T-helper 2 cell treated with Interferon-gamma antibody and Interleukin-4, amounts not matched to agents 5 μg/mL and 100 μg/mL, for 36 hours (primary cell): ENCODE data around the gene MX2.
"Not testable (repeated sequence)": the region's sequence is repeated elsewhere in the genome, so short reads cannot be mapped to it uniquely, and the experiment has no call there.

Source experiments
- DNase-seq: peaks from one replicate; pipeline ENCODE4 v3.0.0; 2021; ENCODE audit warnings: low spot score
- H3K27ac Mint-ChIP-seq: one replicate; pipeline ENCODE4 v1.8.0; 2021; ENCODE audit warnings: mild to moderate bottlenecking, mixed read lengths
- H3K27me3 Mint-ChIP-seq: one replicate; pipeline ENCODE4 v1.8.0; 2021; ENCODE audit warnings: low read depth, mixed read lengths
- H3K36me3 Mint-ChIP-seq: one replicate; pipeline ENCODE4 v1.8.0; 2021; ENCODE audit warnings: low read depth, mixed read lengths
- H3K4me1 Mint-ChIP-seq: one replicate; pipeline ENCODE4 v1.8.0; 2021; ENCODE audit warnings: low read depth, mixed read lengths
- H3K4me3 Mint-ChIP-seq: one replicate; pipeline ENCODE4 v1.8.0; 2022; ENCODE audit warnings: mild to moderate bottlenecking, moderate library complexity, mixed read lengths
- H3K9me3 Mint-ChIP-seq: one replicate; pipeline ENCODE4 v1.8.0; 2021; ENCODE audit warnings: mixed read lengths

Gene MX2

GRCh38 chr21:41349126-41349525 is 12.7 kb upstream of the MX2 start:
- no peak overlapping the region for H3K27ac Mint-ChIP-seq
- H3K4me3 Mint-ChIP-seq = no peak overlapping the region
- no peaks in the 10 kb centered on the region for H3K4me1 Mint-ChIP-seq
- peaks cover 11% of the 10 kb centered on the region for H3K27me3 Mint-ChIP-seq
- DNase-seq = no peak
- no peaks in the 10 kb centered on the region for H3K9me3 Mint-ChIP-seq
- no peaks in the 10 kb centered on the region for H3K36me3 Mint-ChIP-seq

- H3K4me3 Mint-ChIP-seq = no peak overlapping the region
- H3K9me3 Mint-ChIP-seq = no peaks in the 10 kb centered on the region
- no peaks in the 10 kb centered on the region for H3K36me3 Mint-ChIP-seq
- DNase-seq = no peak
- H3K27ac Mint-ChIP-seq = no peak overlapping the region
- peaks cover 1% of the 10 kb centered on the region for H3K4me1 Mint-ChIP-seq
- H3K27me3 Mint-ChIP-seq = peaks cover 17% of the 10 kb centered on the region
Observed at GRCh38 chr21:41349619-41350390, 12.0 kb upstream of the MX2 start.

- Mint-ChIP-seq H3K36me3 (no peaks in the 10 kb centered on the region), H3K27ac (no peak overlapping the region), H3K4me3 (no peak overlapping the region), H3K27me3 (peaks cover 22% of the 10 kb centered on the region), H3K4me1 (peaks cover 1% of the 10 kb centered on the region), H3K9me3 (no peaks in the 10 kb centered on the region)
- DNase-seq = no peak
Observed at GRCh38 chr21:41350436-41351155, 11.2 kb upstream of the MX2 start.

GRCh38 chr21:41357546-41357945 is 4.3 kb upstream of the MX2 start:
- Mint-ChIP-seq H3K27ac (no peak overlapping the region), H3K4me1 (peaks cover 24% of the 10 kb centered on the region), H3K9me3 (no peaks in the 10 kb centered on the region), H3K27me3 (peaks cover 37% of the 10 kb centered on the region), H3K4me3 (no peak overlapping the region), H3K36me3 (no peaks in the 10 kb centered on the region)
- DNase-seq = no peak

GRCh38 chr21:41358193-41359166 is 3.3 kb upstream of the MX2 start:
- H3K4me3 Mint-ChIP-seq = no peak overlapping the region
- peaks cover 31% of the 10 kb centered on the region for H3K27me3 Mint-ChIP-seq
- no peak overlapping the region for H3K27ac Mint-ChIP-seq
- peaks cover 31% of the 10 kb centered on the region for H3K4me1 Mint-ChIP-seq
- H3K9me3 Mint-ChIP-seq = no peaks in the 10 kb centered on the region
- no peaks in the 10 kb centered on the region for H3K36me3 Mint-ChIP-seq
- no peak for DNase-seq

- Mint-ChIP-seq H3K27ac (no peak overlapping the region), H3K9me3 (no peaks in the 10 kb centered on the region), H3K36me3 (peaks cover 2% of the 10 kb centered on the region), H3K27me3 (peaks cover 25% of the 10 kb centered on the region), H3K4me3 (no peak overlapping the region), H3K4me1 (peaks cover 35% of the 10 kb centered on the region)
- no peak for DNase-seq
Observed at GRCh38 chr21:41359286-41359685, 2.5 kb upstream of the MX2 start.

- H3K9me3 Mint-ChIP-seq, H3K4me3 Mint-ChIP-seq, H3K27ac Mint-ChIP-seq, H3K36me3 Mint-ChIP-seq, DNase-seq: not testable (repeated sequence)
- peaks cover 34% of the 10 kb centered on the region for H3K4me1 Mint-ChIP-seq
- peaks cover 21% of the 10 kb centered on the region for H3K27me3 Mint-ChIP-seq
Observed at GRCh38 chr21:41359754-41360071, 2.1 kb upstream of the MX2 start.

GRCh38 chr21:41360072-41360821 is 1.6 kb upstream of the MX2 start:
- Mint-ChIP-seq H3K36me3 (peaks cover 5% of the 10 kb centered on the region), H3K9me3 (no peaks in the 10 kb centered on the region), H3K27me3 (peaks cover 18% of the 10 kb centered on the region), H3K4me3 (no peak overlapping the region), H3K4me1 (peaks cover 36% of the 10 kb centered on the region), H3K27ac (peak overlapping the region; percentile 96)
- DNase-seq = no peak

- no peak for DNase-seq
- Mint-ChIP-seq H3K4me3 (peak overlapping the region; percentile 93), H3K27me3 (peaks cover 15% of the 10 kb centered on the region), H3K27ac (peak overlapping the region; percentile 96), H3K4me1 (peaks cover 36% of the 10 kb centered on the region), H3K9me3 (no peaks in the 10 kb centered on the region), H3K36me3 (peaks cover 5% of the 10 kb centered on the region)
Observed at GRCh38 chr21:41361053-41361785, 608 bp upstream of the MX2 start.

GRCh38 chr21:41362605-41363369 is 960 bp downstream of the MX2 start:
- peak overlapping the region; percentile 93 for H3K4me3 Mint-ChIP-seq

GRCh38 chr21:41363370-41364270 is 1.8 kb downstream of the MX2 start:
- H3K27me3 Mint-ChIP-seq = peaks cover 6% of the 10 kb centered on the region
- H3K9me3 Mint-ChIP-seq = no peaks in the 10 kb centered on the region
- no peak for DNase-seq
- peaks cover 11% of the 10 kb centered on the region for H3K36me3 Mint-ChIP-seq
- H3K4me1 Mint-ChIP-seq = peaks cover 39% of the 10 kb centered on the region
- H3K4me3 Mint-ChIP-seq = peak overlapping the region; percentile 93
- H3K27ac Mint-ChIP-seq = peak overlapping the region; percentile 96

More at GRCh38 chr21:41362605-41363369, 960 bp downstream of the MX2 start:
- Mint-ChIP-seq H3K27me3 (peaks cover 7% of the 10 kb centered on the region), H3K27ac (peak overlapping the region; percentile 96), H3K9me3 (no peaks in the 10 kb centered on the region), H3K4me1 (peaks cover 38% of the 10 kb centered on the region), H3K36me3 (peaks cover 7% of the 10 kb centered on the region)
- DNase-seq = no peak
